GM18861 (cell line): ENCODE measurements around the gene SOBP.
"Not testable (repeated sequence)": the region's sequence is repeated elsewhere in the genome, so short reads cannot be mapped to it uniquely, and the experiment has no call there.

Experiments used
- ATAC-seq: cut with Tn5 transposase; IDR thresholded peaks from one replicate; pipeline ENCODE4 v1.9.1; 2021; ENCODE audit not compliant: unreplicated experiment

The SOBP gene

DNA sequence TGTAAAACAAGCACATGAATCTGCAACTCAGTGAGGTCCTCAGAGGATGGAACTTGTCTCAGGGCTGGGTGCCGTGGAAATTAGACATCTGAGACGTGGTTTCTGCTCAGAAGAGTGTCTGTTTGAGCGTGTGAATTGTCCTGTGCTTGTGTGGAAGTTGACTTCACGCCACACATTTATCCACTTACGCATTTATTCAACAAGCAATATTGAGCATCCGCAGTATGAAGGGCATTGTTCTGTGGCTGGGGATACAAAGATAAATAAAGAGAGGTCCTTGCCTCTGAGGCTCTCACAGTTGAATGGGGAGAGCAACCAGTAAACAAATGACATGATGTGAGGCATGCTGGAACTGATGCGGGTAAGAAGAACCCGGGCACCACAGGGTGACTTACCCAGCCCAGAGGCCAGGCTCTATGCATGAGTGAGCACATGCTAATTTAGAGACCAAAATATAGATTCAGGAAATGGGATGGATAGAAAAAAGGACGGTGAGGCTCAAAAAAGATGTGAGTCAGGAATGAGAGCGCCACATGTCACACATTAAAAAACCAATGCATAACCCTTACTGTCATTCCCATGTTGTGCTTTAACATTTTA lies 60.4 kb downstream of the SOBP start:
- ATAC-seq = no peak

DNA sequence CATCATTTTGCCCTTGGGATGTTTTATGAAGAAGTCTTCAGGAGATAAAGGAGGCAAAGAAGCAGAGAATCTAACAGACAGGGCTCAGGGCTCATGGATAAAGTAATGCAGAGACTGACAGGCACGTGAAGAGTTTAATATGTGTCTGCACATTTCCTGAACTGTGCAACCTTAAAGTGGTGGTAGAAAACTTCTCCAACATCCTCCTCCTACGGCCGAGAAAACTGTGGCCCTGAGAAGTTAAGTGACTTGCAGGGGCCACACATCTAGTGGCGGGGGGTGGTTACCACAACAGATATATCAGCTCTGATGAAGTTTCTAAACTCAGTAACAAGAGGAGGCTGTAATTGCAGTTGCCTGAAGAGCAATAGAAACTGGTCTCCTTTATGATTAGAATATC lies 61.0 kb downstream of the SOBP start:
- no peak for ATAC-seq

DNA sequence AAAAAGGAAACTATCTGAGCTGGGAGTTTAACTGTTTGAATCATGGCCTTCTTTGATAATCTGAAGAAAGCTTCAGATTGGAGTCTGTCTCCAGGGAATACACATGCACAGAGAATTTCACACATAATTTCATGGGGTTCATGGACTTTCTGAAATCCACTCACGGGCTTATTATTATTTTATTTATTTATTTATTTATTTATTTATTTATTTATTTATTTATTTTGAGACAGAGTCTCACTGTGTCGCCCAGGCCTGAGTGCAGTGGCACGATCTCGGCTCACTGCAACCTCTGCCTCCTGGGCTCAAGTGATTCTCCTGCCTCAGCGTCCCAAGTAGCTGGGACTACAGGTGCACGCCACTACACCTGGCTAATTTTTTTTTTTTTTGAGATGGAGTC lies 63.2 kb downstream of the SOBP start:
- not testable (repeated sequence) for ATAC-seq

GRCh38 chr6:107554326-107554725 lies 64.4 kb downstream of the SOBP start:
- no peak for ATAC-seq

GRCh38 chr6:107554918-107555317 lies 65.0 kb downstream of the SOBP start:
- no peak for ATAC-seq

DNA sequence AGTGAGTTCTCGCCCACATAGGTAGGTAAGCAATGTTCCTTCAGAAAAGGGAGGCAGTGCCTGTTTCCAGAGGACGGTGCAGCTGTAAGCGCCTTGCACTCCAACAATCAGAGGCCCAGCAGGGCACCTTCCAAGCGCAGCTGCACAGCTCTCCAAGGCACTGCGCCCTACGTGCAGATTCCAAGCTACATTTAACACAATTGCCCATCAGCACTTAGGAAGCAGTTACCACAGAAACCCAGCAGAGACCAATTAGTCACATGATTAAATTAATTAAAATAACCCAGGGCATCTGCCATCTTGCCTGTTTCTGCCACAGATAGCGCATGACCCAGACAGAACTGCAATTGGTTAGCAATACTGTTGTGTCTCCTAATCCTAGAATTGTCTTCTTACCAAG lies 65.5 kb downstream of the SOBP start:
- ATAC-seq = no peak

DNA sequence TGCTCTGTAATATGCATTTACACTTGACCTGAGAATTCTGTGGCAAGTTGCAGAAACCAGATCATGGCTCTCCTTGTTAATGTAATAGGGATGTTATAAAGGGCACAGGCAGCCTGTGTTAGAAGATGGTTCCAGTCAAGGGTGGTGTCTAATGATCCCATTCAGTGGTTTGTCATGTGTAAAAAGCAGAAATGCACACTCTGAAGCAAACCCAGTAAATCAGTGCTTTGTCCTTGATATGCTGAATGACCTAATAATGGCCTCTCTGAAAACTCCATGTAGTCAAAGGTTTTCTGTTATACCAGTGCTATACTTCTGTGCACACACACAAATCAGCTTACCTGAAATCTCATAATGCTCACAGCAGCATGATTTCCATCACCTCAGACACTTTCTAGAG lies 66.2 kb downstream of the SOBP start:
- ATAC-seq = no peak

- ATAC-seq = no peak
Observed at GRCh38 chr6:107557698-107558097, 67.8 kb downstream of the SOBP start.

- ATAC-seq = no peak
Observed at GRCh38 chr6:107560657-107561056, 70.7 kb downstream of the SOBP start.

- ATAC-seq = no peak
Observed at GRCh38 chr6:107561306-107561705, 71.4 kb downstream of the SOBP start.

GRCh38 chr6:107563694-107564588 lies 74.0 kb downstream of the SOBP start:
- ATAC-seq = no peak

- no peak for ATAC-seq
Observed at GRCh38 chr6:107564589-107564951, 74.7 kb downstream of the SOBP start.

DNA sequence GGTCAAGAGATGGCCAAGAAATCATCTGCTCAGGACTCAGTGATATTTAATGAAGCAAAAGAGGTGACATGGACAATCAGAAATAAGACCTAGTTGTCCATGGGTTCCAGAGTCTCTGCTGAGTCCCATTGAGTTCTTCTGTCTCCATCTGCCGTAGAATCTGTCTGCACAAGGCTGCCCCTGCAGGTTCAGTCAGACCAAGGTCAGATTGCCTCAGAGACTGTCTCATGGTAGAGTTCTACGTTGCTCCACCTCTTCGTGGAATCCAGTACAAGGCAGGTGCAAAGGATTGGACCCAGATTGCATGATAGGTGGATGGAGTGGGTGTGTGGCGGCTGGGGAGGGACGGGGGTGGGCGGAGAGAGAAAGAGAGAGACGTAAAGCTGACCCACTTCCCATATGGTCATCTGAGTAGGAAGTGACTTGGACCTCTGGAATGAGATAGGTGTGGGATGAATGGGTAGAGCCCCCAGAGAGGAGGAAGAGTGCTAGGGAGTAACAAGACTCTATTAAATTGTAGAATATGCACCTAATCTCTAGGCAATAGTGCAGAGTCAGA lies 75.3 kb downstream of the SOBP start:
- ATAC-seq = no peak

DNA sequence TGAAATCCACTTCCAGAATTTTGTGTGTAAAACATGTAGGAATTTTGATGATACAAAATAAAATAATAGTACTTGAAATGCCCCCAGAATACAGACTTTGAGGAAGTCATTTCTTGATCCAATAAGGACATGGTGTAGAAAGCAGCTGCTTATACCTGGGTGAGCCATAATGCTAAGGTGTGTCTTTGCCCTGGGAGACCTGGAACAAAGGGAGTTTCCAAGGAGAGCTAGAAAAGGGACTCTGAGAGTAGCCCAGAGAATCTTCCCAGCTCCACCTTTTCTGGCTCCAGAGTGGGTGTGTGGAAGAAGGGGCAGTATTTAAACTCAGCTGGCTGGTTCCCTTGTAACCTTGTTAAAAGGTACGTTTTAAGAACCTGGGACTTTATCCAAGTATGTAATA lies 77.7 kb downstream of the SOBP start:
- no peak for ATAC-seq

DNA sequence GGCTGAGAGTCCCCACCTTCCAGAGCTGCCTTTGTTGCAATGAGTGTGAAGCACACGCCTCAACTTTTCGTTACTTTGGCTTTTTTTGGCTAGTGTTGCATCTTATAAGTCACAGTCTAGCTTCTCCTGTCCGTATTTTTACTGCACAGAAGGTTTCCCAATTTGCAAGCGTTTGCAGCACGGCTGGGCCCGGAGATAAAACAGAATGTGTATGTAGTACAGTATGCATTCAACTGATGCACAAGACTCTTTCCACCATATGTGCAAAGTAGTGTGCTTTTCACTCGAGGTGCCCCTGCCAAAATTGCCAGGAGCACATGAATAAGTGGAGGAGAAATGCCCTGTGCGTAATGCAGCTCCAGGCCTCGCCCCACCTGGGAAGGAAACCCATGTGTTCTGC lies 79.6 kb downstream of the SOBP start:
- ATAC-seq = no peak

- ATAC-seq = no peak
Observed at GRCh38 chr6:107571354-107571753, 81.4 kb downstream of the SOBP start.

DNA sequence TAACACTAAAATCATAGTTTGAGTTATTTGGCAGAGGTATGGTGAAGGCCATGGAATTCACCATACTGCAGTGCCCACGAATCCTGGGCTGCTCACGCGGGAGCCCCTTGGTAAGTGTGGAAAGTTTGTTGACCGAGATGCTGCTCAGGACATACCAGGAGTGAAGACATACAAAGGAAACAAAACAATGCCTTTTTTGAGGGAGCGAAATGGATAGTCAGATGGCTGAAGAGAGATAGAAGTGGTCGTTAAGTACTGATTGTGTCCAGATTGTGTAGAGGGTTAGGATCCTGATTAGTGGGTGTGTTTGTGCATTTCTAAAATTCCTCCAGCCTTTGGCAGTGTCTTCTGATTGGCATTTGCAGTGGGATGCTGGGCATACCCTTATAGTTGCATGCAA lies 83.0 kb downstream of the SOBP start:
- ATAC-seq = no peak

DNA sequence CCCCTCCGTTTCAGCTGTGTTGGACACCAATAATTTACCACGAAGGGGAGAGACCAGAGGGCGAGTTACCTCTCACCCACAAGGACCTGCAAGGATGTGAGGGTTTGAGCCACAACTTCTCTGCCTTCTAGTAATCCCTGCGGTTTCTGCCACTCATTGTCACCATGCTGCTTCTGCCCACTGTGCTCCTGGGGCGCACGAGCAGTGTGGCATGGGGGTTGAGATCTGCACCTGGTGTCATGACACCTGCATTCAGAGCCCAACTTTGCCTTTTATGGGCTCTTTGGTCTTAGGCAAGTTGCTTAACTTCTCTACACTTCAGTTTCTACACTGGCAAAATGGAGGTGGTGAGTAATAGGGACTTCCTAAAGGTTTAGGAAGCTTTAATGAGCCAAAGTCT lies 84.9 kb downstream of the SOBP start:
- no peak for ATAC-seq

- ATAC-seq = no peak
Observed at GRCh38 chr6:107576852-107577251, 86.9 kb downstream of the SOBP start.

DNA sequence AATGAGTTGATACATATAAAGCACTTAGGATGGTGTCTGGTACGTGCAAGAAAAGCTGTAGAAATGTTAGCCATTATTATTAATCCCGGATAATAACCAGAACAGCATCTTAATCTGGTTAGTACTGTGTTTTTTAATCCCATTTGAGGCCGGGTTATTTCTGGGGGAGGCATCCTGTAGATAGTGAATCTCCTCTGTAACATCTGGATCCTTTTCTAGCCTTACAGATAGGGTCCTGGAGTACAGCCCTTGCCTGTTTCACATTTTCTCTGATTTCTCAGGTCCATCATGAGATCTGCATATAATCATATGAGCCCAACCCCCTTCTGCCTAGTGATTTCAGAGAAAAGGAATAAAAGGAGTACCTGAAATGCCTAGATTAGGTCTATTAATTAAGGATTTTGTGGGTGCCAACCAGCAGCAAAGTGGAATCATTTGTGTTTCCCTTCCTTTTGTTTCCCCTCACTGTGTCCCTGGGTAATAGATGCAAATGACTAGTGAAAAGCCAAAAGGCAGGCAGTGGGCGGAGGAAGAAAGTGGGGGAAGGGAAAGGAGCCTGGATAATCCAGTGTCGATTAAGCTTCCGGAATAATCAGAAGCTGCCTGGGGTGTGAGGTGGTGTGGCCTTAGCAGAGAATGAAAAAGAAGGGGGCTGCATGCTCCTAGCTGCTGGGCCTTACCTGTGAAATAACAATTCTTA lies 88.9 kb downstream of the SOBP start:
- ATAC-seq = no peak

- no peak for ATAC-seq
Observed at GRCh38 chr6:107579456-107580056, 89.6 kb downstream of the SOBP start.
